ENCODE measurements around the gene SLC29A3. TPM values are rescaled to one million over a fixed set of nuclear protein-coding genes. Genes with fewer than 3 reads are reported as not detected.

SLC29A3 gene
- total RNA-seq, 8 experiments from 2014 or later = 2.3 to 7.6 (median 4.1) TPM

Other genes starting within 250 kb of the SLC29A3 start
- gene UNC5B, start 106.7 kb upstream of the SLC29A3 start, total RNA-seq = 10 to 100 TPM in 6 of 8 experiments, 1 to 10 TPM in 2; 1.4 to 53.5 (median 18.2) TPM
- 10 to 100 TPM in 3 of 8 experiments, 1 to 10 TPM in 5; 1.6 to 81.3 (median 3.3) TPM for gene CDH23, start 77.7 kb downstream of the SLC29A3 start, total RNA-seq

All from motor neuron (in vitro differentiated cells).